WI38 (cell line): ENCODE results near the gene EDN2.

Experiments used
- H3K4me3 ChIP-seq: 2 replicates; pipeline ENCODE4 v1.5.1; 2011; ENCODE audit warnings: low read depth, mild to moderate bottlenecking, control low read depth, low read length
- TF ChIP-seq, protein P1 (sequence below): IDR thresholded peaks from 2 replicates; pipeline ENCODE4 v1.5.1; 2012; ENCODE audit warnings: low read depth, mild to moderate bottlenecking, control low read depth, low read length

The EDN2 gene

DNA sequence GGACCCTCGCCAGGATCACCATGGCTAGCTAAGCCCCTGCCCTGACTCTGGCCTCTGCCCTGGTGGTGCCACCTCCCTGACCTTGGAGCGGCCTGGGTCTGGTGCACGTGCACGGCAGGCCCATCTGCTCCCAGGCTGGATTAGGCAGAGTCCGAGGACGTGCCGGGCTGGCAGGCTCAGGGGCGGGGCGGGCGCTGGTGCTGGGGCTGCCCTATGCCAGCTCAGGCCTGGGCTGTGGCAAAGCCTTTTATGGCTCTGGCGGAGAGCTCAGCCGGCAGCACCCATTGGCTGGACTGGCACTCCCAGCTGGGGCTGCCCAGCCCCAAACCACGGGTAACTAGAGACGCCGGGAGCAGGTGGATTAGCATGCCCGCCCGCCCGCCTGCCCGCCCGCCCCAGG is 17.1 kb upstream of the EDN2 start:
- TF ChIP-seq, protein P1, sequence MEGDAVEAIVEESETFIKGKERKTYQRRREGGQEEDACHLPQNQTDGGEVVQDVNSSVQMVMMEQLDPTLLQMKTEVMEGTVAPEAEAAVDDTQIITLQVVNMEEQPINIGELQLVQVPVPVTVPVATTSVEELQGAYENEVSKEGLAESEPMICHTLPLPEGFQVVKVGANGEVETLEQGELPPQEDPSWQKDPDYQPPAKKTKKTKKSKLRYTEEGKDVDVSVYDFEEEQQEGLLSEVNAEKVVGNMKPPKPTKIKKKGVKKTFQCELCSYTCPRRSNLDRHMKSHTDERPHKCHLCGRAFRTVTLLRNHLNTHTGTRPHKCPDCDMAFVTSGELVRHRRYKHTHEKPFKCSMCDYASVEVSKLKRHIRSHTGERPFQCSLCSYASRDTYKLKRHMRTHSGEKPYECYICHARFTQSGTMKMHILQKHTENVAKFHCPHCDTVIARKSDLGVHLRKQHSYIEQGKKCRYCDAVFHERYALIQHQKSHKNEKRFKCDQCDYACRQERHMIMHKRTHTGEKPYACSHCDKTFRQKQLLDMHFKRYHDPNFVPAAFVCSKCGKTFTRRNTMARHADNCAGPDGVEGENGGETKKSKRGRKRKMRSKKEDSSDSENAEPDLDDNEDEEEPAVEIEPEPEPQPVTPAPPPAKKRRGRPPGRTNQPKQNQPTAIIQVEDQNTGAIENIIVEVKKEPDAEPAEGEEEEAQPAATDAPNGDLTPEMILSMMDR: no peak
- no peak overlapping the region for H3K4me3 ChIP-seq

DNA sequence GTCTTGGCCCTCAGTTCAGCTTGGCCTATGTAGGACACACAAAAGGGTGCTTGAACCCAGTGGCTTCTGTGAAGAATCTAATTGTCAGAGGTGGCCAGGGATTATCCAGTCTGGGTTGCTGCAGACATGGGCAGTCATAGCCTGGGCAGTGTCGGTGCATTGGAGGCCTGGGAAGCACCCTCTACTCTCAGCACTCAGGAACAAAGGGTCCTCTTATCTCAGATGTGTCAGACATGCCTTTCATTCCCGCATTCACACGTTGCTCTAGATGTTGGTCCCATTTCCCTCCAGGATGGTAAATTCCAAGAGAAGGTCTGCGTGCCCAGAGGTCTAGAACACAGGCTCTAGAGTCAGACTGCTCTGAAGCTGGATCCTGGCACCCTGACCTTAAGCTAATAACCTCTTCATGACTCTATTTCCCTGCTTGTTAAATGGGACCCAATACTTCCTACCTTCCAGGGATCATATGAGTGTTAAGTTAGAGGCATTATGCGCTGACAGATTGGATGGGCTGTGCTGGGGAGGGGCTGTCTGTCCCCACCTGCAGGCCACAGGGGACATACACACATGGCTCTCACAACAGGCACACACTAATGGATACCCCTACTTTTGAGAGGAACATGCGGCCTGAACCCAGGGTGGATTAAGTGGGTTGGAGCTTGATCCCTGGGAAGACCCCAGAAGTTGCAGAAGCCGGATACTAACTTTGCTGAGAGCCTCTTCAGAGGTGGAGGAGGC is 16.5 kb upstream of the EDN2 start:
- TF ChIP-seq, protein P1: no peak
- no peak overlapping the region for H3K4me3 ChIP-seq

DNA sequence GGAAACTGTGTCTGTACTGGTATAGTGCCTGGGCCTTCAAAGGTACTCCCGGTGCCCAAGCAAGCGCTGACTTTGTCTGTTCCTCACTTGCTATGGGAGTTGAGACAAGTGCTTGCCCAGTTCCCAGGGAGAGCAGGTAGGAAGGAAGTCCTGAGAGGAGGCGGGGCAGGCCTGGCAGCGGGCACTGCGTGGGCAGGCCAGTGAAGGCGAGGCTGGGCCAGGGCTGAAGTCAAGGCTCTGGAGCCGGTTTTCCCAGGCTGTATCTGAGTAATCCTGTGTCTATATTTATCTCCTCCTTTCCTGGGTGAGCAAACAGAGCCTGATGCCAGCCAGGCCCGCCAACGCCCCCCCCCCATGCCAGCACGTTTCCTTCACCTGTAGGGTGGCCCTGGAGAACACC is 15.9 kb upstream of the EDN2 start:
- TF ChIP-seq, protein P1: no peak
- no peak overlapping the region for H3K4me3 ChIP-seq

DNA sequence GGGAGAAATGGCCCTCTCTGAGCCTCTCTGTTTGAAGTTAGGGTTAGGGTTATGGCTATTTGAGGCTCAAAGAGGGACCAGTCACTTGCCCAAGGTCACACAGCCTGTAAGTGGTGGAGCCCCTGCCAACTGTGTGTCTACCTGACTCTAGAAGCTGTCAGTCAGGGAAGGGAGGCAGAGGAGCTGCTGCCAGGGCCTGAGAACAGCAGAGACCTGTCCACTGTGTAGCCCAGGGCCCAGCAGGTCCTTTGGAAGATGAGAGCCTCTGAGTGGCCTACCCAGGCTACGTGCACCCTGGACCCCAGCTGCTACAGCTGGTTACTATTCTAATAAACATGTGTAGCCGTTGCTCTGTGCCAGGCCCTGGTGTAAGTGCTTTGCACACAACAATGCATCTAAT is 15.1 kb upstream of the EDN2 start:
- no peak overlapping the region for H3K4me3 ChIP-seq
- TF ChIP-seq, protein P1: no peak

DNA sequence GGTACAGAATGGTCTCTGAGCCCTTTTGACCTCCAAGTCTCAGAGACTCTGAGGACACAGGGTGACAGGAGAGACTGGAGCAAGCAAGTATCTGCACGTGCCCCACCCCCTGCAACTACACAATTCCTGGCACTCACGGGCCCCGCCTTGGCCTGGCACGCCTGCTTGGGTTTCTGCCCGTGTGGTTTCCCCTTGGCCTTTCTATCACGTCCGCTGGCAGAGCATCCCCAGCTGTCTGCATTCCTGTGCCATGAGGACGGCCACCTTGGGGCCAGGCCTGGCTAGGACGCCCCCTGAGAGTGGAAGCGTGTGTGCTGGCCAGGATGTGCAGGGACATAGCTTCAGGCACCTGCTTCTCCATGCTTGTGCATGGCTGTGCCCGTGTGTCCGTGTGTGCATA is 14.3 kb upstream of the EDN2 start:
- TF ChIP-seq, protein P1: no peak
- no peak overlapping the region for H3K4me3 ChIP-seq

DNA sequence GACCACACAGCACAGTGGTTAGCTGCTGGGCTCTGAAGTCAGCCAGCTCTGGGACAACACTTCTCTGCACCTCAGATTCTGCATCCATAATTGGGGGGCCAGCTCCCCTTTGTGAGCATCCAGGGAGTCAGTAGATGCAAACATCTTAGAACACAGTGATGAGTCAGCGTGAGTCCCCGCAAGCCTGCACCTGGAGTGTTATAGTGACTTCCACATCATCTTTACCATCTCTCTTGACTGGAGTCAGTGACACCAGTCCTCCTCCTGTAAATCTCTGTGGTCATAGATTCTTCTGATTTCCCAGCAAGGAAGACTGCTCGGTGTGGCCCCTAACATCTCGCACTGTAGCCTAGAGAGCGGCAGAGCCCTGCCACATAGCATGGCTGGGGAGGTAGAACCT is 13.9 kb upstream of the EDN2 start:
- TF ChIP-seq, protein P1: no peak
- no peak overlapping the region for H3K4me3 ChIP-seq

DNA sequence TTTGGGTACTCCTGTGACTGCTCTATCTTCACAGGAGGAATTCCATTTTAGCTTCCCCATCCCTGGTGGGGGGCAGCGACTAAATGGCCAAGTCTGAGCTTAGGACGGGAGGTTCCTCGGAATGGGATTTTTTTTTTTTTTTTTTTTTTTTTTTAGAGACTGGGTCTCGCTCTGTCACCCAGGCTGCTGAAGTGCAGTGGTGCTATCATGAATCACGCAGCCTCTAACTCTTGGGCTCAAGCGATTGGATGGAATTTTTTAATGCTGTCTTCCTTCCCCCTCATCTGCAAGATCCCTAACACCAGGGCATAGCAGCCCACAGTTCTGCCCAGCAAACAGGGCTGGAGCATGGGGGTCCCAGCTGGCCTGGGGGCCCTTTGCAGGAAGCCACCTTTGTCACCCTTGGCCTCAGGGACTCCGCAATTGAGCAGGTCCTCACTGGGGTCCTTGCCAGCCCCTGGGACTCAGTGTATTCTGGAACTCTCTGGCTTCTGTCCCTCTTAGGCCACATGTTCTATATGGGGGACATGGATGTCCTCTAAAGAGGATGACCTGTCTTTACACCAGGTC is 13.1 kb upstream of the EDN2 start:
- TF ChIP-seq, protein P1: no peak
- H3K4me3 ChIP-seq: no peak overlapping the region
